Kidney epithelial cell (primary cell): Measurements from ENCODE around the gene SLC4A4. TPM values are rescaled to one million over a fixed set of nuclear protein-coding genes. Genes with fewer than 3 reads are reported as not detected.
A peak's percentile ranks its signal among the peaks of the same experiment; 100 is the strongest.
"Not testable (repeated sequence)": the region's sequence is repeated elsewhere in the genome, so short reads cannot be mapped to it uniquely, and the experiment has no call there.

Source experiments
- DNase-seq: peaks from one replicate; pipeline ENCODE4 v3.0.0-alpha.2; 2010; ENCODE audit warnings: low read depth
- H3K27me3 ChIP-seq: 2 replicates; pipeline ENCODE4 v1.6.0; 2011; ENCODE audit warnings: low read length; ENCODE audit not compliant: control insufficient read depth, insufficient read depth
- H3K36me3 ChIP-seq: 2 replicates; pipeline ENCODE4 v1.5.1; 2011; ENCODE audit warnings: low read length; ENCODE audit not compliant: control insufficient read depth, insufficient read depth
- H3K4me3 ChIP-seq: 2 replicates; pipeline ENCODE4 v1.5.1; 2011; ENCODE audit warnings: low read depth, mild to moderate bottlenecking, control low read depth, low read length
- total RNA-seq: library from RNA; depleted of rRNA; stranded (reverse); fragments of >200 nt; gene quantifications from 2 replicates; pipeline ENCODE4 v1.2.3, GENCODE V29; 2015
- TF ChIP-seq, protein P1 (sequence below): IDR thresholded peaks from 2 replicates; pipeline ENCODE4 v1.5.1; 2011; ENCODE audit warnings: mild to moderate bottlenecking, moderate library complexity, low read length, control low read depth, inconsistent platforms; ENCODE audit not compliant: insufficient read depth, poor library complexity, severe bottlenecking

SLC4A4 gene
- total RNA-seq, 1 donor from 2014 or later: 2.7 TPM

GRCh38 chr4:71404049-71404448, 65.2 kb downstream of the SLC4A4 start:
- H3K4me3 ChIP-seq: no peak overlapping the region
- DNase-seq: no peak
- TF ChIP-seq, protein P1, sequence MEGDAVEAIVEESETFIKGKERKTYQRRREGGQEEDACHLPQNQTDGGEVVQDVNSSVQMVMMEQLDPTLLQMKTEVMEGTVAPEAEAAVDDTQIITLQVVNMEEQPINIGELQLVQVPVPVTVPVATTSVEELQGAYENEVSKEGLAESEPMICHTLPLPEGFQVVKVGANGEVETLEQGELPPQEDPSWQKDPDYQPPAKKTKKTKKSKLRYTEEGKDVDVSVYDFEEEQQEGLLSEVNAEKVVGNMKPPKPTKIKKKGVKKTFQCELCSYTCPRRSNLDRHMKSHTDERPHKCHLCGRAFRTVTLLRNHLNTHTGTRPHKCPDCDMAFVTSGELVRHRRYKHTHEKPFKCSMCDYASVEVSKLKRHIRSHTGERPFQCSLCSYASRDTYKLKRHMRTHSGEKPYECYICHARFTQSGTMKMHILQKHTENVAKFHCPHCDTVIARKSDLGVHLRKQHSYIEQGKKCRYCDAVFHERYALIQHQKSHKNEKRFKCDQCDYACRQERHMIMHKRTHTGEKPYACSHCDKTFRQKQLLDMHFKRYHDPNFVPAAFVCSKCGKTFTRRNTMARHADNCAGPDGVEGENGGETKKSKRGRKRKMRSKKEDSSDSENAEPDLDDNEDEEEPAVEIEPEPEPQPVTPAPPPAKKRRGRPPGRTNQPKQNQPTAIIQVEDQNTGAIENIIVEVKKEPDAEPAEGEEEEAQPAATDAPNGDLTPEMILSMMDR: no peak
- no peaks in the 10 kb centered on the region for H3K27me3 ChIP-seq
- no peaks in the 10 kb centered on the region for H3K36me3 ChIP-seq

GRCh38 chr4:71405791-71406190, 67.0 kb downstream of the SLC4A4 start:
- TF ChIP-seq, protein P1: no peak
- no peaks in the 10 kb centered on the region for H3K36me3 ChIP-seq
- no peaks in the 10 kb centered on the region for H3K27me3 ChIP-seq
- no peak for DNase-seq
- H3K4me3 ChIP-seq: no peak overlapping the region

- H3K36me3 ChIP-seq: no peaks in the 10 kb centered on the region
- DNase-seq: peak; percentile 29
- no peak overlapping the region for H3K4me3 ChIP-seq
- no peaks in the 10 kb centered on the region for H3K27me3 ChIP-seq
- TF ChIP-seq, protein P1: no peak
Observed at GRCh38 chr4:71406459-71406963, 67.7 kb downstream of the SLC4A4 start.

GRCh38 chr4:71408961-71409360, 70.1 kb downstream of the SLC4A4 start:
- H3K4me3 ChIP-seq, H3K27me3 ChIP-seq, H3K36me3 ChIP-seq, DNase-seq: not testable (repeated sequence)

- Histone ChIP-seq H3K36me3 (no peaks in the 10 kb centered on the region), H3K4me3 (no peak overlapping the region), H3K27me3 (no peaks in the 10 kb centered on the region)
- TF ChIP-seq, protein P1: no peak
- DNase-seq: no peak
Observed at GRCh38 chr4:71411981-71412380, 73.2 kb downstream of the SLC4A4 start.

- DNase-seq: no peak
- no peaks in the 10 kb centered on the region for H3K36me3 ChIP-seq
- TF ChIP-seq, protein P1: no peak
- H3K4me3 ChIP-seq: no peak overlapping the region
- H3K27me3 ChIP-seq: no peaks in the 10 kb centered on the region
Observed at GRCh38 chr4:71415491-71415890, 76.7 kb downstream of the SLC4A4 start.

GRCh38 chr4:71417150-71417549, 78.3 kb downstream of the SLC4A4 start:
- no peak for DNase-seq
- H3K27me3 ChIP-seq: no peaks in the 10 kb centered on the region
- no peaks in the 10 kb centered on the region for H3K36me3 ChIP-seq
- TF ChIP-seq, protein P1: no peak
- H3K4me3 ChIP-seq: no peak overlapping the region
